Measurements from ENCODE around the gene POU3F1.

The POU3F1 gene

GRCh38 chr1:38089712-38090360, 43.2 kb upstream of the POU3F1 start:
- no peak for TF ChIP-seq CTCF (conservative IDR thresholded peaks at IDR 0.05; ENCODE audit: low read depth, low read length)
- H3K4me3 ChIP-seq (ENCODE audit: low read length), result no peak overlapping the region
- DNase-seq (ENCODE audit: low read depth), result no peak

- no peak for TF ChIP-seq CTCF (conservative IDR thresholded peaks at IDR 0.05; ENCODE audit: low read depth, low read length)
- DNase-seq (ENCODE audit: low read depth), result no peak
- H3K4me3 ChIP-seq (ENCODE audit: low read length), result no peak overlapping the region
These were observed 42.2 kb upstream of the POU3F1 start for GRCh38 chr1:38088791-38089190.

GRCh38 chr1:38088366-38088765, 41.8 kb upstream of the POU3F1 start:
- no peak overlapping the region for H3K4me3 ChIP-seq (ENCODE audit: low read length)
- TF ChIP-seq CTCF (conservative IDR thresholded peaks at IDR 0.05; ENCODE audit: low read depth, low read length), result no peak
- DNase-seq (ENCODE audit: low read depth), result no peak

GRCh38 chr1:38087676-38088075, 41.1 kb upstream of the POU3F1 start:
- TF ChIP-seq CTCF (conservative IDR thresholded peaks at IDR 0.05; ENCODE audit: low read depth, low read length), result no peak
- no peak overlapping the region for H3K4me3 ChIP-seq (ENCODE audit: low read length)
- DNase-seq (ENCODE audit: low read depth), result no peak

GRCh38 chr1:38085666-38086330, 39.2 kb upstream of the POU3F1 start:
- H3K4me3 ChIP-seq (ENCODE audit: low read length), result no peak overlapping the region
- TF ChIP-seq CTCF (conservative IDR thresholded peaks at IDR 0.05; ENCODE audit: low read depth, low read length), result no peak
- no peak for DNase-seq (ENCODE audit: low read depth)

- no peak for TF ChIP-seq CTCF (conservative IDR thresholded peaks at IDR 0.05; ENCODE audit: low read depth, low read length)
- H3K4me3 ChIP-seq (ENCODE audit: low read length), result no peak overlapping the region
- no peak for DNase-seq (ENCODE audit: low read depth)
These were observed 38.1 kb upstream of the POU3F1 start for GRCh38 chr1:38084700-38085099.

- no peak for DNase-seq (ENCODE audit: low read depth)
- no peak overlapping the region for H3K4me3 ChIP-seq (ENCODE audit: low read length)
- no peak for TF ChIP-seq CTCF (conservative IDR thresholded peaks at IDR 0.05; ENCODE audit: low read depth, low read length)
These were observed 37.5 kb upstream of the POU3F1 start for GRCh38 chr1:38084113-38084512.
